PFSK-1 (cell line): ENCODE data around the gene CREB3L2.

Experiments
- REST ChIP-seq, 2 experiments: IDR thresholded peaks; 2 replicates each; pipeline versions ENCODE4 v1.6.1 to v1.8.0; 2011 to 2012; ENCODE audit warnings: low read depth in 2 of 2, low read length in 2 of 2, control low read depth in 1 of 2, inconsistent platforms in 1 of 2, mild to moderate bottlenecking in 1 of 2, moderate library complexity in 1 of 2; ENCODE audit not compliant: insufficient read depth in 1 of 2
- SIN3A ChIP-seq: IDR thresholded peaks from 2 replicates; pipeline ENCODE4 v1.6.1; 2012; ENCODE audit warnings: mild to moderate bottlenecking, low read length, moderate library complexity, borderline replicate concordance; ENCODE audit not compliant: insufficient read depth

GRCh38 chr7:137949416-137950262, 52.2 kb downstream of the CREB3L2 start:
- TF ChIP-seq SIN3A (no peak), REST (IDR thresholded peaks at IDR 0.05; ENCODE audit: insufficient read depth in 1 of 2, low read depth in 2 of 2, low read length in 2 of 2) (no peak)
